CD8-positive, alpha-beta memory T cell (primary cell): ENCODE measurements around the gene KLF2. TPM values are rescaled to one million over a fixed set of nuclear protein-coding genes. Genes with fewer than 3 reads are reported as not detected.

ENCODE experiments used
- CTCF ChIA-PET: fragments of 350-600 bp; sonication (Branson Sonifier 250); formaldehyde crosslinking; loops from one replicate; lab custom pipeline; 2021; ENCODE audit warnings: antibody characterized with exemption; lab: Charles Lee
- POLR2A ChIA-PET: fragments of 350-600 bp; sonication (Branson Sonifier 250); formaldehyde crosslinking; loops from one replicate; lab custom pipeline; 2021; ENCODE audit warnings: antibody characterized with exemption; lab: Charles Lee
- DNase-seq, 5 donors: peaks; one replicate each; pipeline versions ENCODE4 v3.0.0 to v3.0.0-alpha.2; 2020 to 2022; ENCODE audit warnings: mixed read lengths in 1 of 5
- H3K27ac ChIP-seq: one replicate; pipeline ENCODE4 v1.7.0; 2013; ENCODE audit warnings: low read depth, mild to moderate bottlenecking, low read length, moderate library complexity
- H3K27me3 ChIP-seq: 2 replicates; pipeline ENCODE4 v1.7.0; 2013; ENCODE audit warnings: low read length, mild to moderate bottlenecking; ENCODE audit not compliant: insufficient read depth, poor library complexity, severe bottlenecking
- H3K36me3 ChIP-seq: 2 replicates; pipeline ENCODE4 v1.7.0; 2013; ENCODE audit warnings: mild to moderate bottlenecking, low read length, moderate library complexity; ENCODE audit not compliant: insufficient read depth
- H3K4me1 ChIP-seq: 2 replicates; pipeline ENCODE4 v1.7.0; 2013; ENCODE audit warnings: mild to moderate bottlenecking, low read length, moderate library complexity; ENCODE audit not compliant: insufficient read depth
- H3K4me3 ChIP-seq: 2 replicates; pipeline ENCODE4 v1.7.0; 2013; ENCODE audit warnings: mild to moderate bottlenecking, low read length
- H3K9me3 ChIP-seq: 2 replicates; pipeline ENCODE4 v1.7.0; 2013; ENCODE audit warnings: mild to moderate bottlenecking, low read length
- H3K27ac Mint-ChIP-seq, 8 donors: one replicate each; pipeline ENCODE4 v1.8.0; 2020 to 2021; ENCODE audit warnings: mixed read lengths in 8 of 8, mild to moderate bottlenecking in 6 of 8, inconsistent platforms in 3 of 8, moderate library complexity in 3 of 8
- H3K27me3 Mint-ChIP-seq, 2 donors: one replicate each; pipeline ENCODE4 v1.8.0; 2020 to 2021; ENCODE audit warnings: mixed read lengths in 2 of 2, mild to moderate bottlenecking in 1 of 2, moderate library complexity in 1 of 2
- H3K36me3 Mint-ChIP-seq, 3 donors: one replicate each; pipeline ENCODE4 v1.8.0; 2020 to 2021; ENCODE audit warnings: mixed read lengths in 3 of 3, inconsistent platforms in 1 of 3, mild to moderate bottlenecking in 1 of 3
- H3K4me1 Mint-ChIP-seq, 3 donors: one replicate each; pipeline ENCODE4 v1.8.0; 2020 to 2021; ENCODE audit warnings: mixed read lengths in 3 of 3, inconsistent platforms in 1 of 3, mild to moderate bottlenecking in 1 of 3
- H3K4me3 Mint-ChIP-seq, 7 donors: one replicate each; pipeline ENCODE4 v1.8.0; 2020 to 2021; ENCODE audit warnings: mixed read lengths in 7 of 7, mild to moderate bottlenecking in 6 of 7, moderate library complexity in 4 of 7, inconsistent platforms in 2 of 7
- H3K9me3 Mint-ChIP-seq, 5 donors: one replicate each; pipeline ENCODE4 v1.8.0; 2020 to 2022; ENCODE audit warnings: mixed read lengths in 5 of 5, mild to moderate bottlenecking in 3 of 5, moderate library complexity in 2 of 5, inconsistent platforms in 1 of 5
- polyA plus RNA-seq: library from polyadenylated mRNA; unstranded; fragments of 300-500 nt; fragmentation: Illumina TruSeq; gene quantifications from one replicate; pipeline ENCODE4 v1.2.3, GENCODE V29; 2021
- total RNA-seq, 2 experiments: library from RNA; stranded (reverse); gene quantifications; one replicate each; pipeline ENCODE4 v1.2.3, GENCODE V29; 2021

The KLF2 gene
- total and polyA plus RNA-seq, 3 experiments from 2014 or later, result 33.7 to 219 (median 37.5) TPM

DNA sequence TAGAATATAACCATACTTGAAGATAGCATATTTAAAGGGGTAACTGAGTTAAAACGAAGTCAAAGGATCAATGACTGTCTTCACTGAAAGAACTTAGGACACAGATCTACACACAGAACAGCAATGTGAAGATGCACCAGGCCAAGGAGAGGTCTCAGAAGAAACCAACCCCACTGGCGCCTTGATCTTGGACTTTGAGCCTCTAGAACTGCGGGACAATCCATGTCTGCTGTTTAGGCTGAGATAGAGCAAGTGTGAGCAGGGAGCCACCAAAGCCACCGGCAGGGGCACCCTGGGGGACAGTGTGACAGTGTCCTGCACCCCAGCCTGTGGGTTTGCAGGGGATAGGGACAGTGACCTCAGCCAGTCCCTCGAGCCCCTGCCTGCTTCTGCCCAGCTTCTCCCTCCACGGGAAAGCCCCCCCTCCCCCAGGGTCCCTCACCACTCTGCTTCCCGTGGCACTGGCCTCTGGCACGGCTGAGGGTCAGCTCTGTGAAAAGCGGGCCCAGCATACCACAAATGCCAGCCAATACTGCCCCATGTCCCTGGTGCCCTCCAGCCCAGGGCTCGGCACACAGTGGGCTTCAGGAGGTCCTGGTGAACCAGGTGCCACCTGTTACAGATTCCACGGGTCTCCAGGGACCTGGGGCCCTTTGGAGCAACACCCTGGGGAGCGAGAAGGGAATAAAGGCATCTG, 40.8 kb downstream of the KLF2 start:
- DNase-seq, result no peak
- peaks cover 99% of the 10 kb centered on the region for H3K4me1 ChIP-seq
- Mint-ChIP-seq H3K36me3 (peaks cover 0 to 5% (median 3%) of the 10 kb centered on the region in 3 donors), H3K27ac (peak overlapping the region in 3 of 8 donors; percentile 87 to 97 (median 96)), H3K4me3 (peak overlapping the region in 6 of 7 donors; percentile 12 to 70 (median 60)), H3K27me3 (peaks cover 0 to 6% of the 10 kb centered on the region in 2 donors), H3K9me3 (peaks cover 0 to 1% (median 0%) of the 10 kb centered on the region in 5 donors), H3K4me1 (peaks cover 18 to 58% (median 39%) of the 10 kb centered on the region in 3 donors)
- H3K27ac ChIP-seq, result peak overlapping the region; percentile 84
- no peaks in the 10 kb centered on the region for H3K9me3 ChIP-seq
- no peaks in the 10 kb centered on the region for H3K27me3 ChIP-seq
- POLR2A ChIA-PET, result interaction anchor here (0.6 to 20.9 kb wide), 9 partner anchors 11 to 521 kb away, joined by 3 to 1176 read pairs (median 10); partner anchors contain the start of gene KLF2
- peak overlapping the region; percentile 80 for H3K4me3 ChIP-seq
- no peaks in the 10 kb centered on the region for H3K36me3 ChIP-seq
- CTCF ChIA-PET, result interaction anchor here (0.5 to 15.2 kb wide), 4 partner anchors 17 to 120 kb away, joined by 3 to 403 read pairs (median 19); partner anchors contain the start of gene KLF2

GRCh38 chr19:16366056-16366432, 41.4 kb downstream of the KLF2 start:
- H3K4me1 Mint-ChIP-seq, result peaks cover 12 to 54% (median 33%) of the 10 kb centered on the region in 3 donors
- Histone ChIP-seq H3K27ac (peak overlapping the region; percentile 84), H3K36me3 (no peaks in the 10 kb centered on the region), H3K4me3 (peak overlapping the region; percentile 80), H3K9me3 (no peaks in the 10 kb centered on the region), H3K4me1 (peaks cover 99% of the 10 kb centered on the region), H3K27me3 (no peaks in the 10 kb centered on the region)
- peaks cover 0 to 2% (median 0%) of the 10 kb centered on the region in 3 donors for H3K36me3 Mint-ChIP-seq
- peaks cover 0 to 1% (median 0%) of the 10 kb centered on the region in 5 donors for H3K9me3 Mint-ChIP-seq
- peaks cover 0 to 7% of the 10 kb centered on the region in 2 donors for H3K27me3 Mint-ChIP-seq
- H3K4me3 Mint-ChIP-seq, result no peak overlapping the region
- POLR2A ChIA-PET, result interaction anchor here (0.7 to 20.9 kb wide), 10 partner anchors 9 to 118 kb away, joined by 3 to 1176 read pairs (median 10); partner anchors contain the start of gene KLF2
- CTCF ChIA-PET, result interaction anchor here (0.5 to 15.2 kb wide), 6 partner anchors 17 to 121 kb away, joined by 3 to 403 read pairs (median 6); partner anchors contain the start of gene KLF2
- H3K27ac Mint-ChIP-seq, result peak overlapping the region in 2 of 8 donors; percentile 97 to 98
- no peak for DNase-seq

GRCh38 chr19:16366433-16367260, 42.0 kb downstream of the KLF2 start:
- Histone ChIP-seq H3K27ac (peak overlapping the region; percentile 84), H3K4me1 (peaks cover 97% of the 10 kb centered on the region), H3K9me3 (no peaks in the 10 kb centered on the region), H3K4me3 (peak overlapping the region; percentile 80), H3K36me3 (no peaks in the 10 kb centered on the region), H3K27me3 (no peaks in the 10 kb centered on the region)
- Mint-ChIP-seq H3K4me3 (no peak overlapping the region), H3K27ac (peak overlapping the region in 2 of 8 donors; percentile 97 to 98), H3K36me3 (peaks cover 0 to 2% (median 0%) of the 10 kb centered on the region in 3 donors), H3K9me3 (peaks cover 0 to 1% (median 0%) of the 10 kb centered on the region in 5 donors), H3K4me1 (peaks cover 6 to 48% (median 27%) of the 10 kb centered on the region in 3 donors), H3K27me3 (peaks cover 0 to 7% of the 10 kb centered on the region in 2 donors)
- DNase-seq, result peak in 3 of 5 donors; percentile 69 to 84 (median 77)
- ChIA-PET POLR2A (interaction anchor here (0.5 to 20.9 kb wide), 13 partner anchors 10 to 223 kb away, joined by 3 to 1176 read pairs (median 6); partner anchors contain the start of gene KLF2), CTCF (interaction anchor here (1.2 to 15.2 kb wide), 6 partner anchors 10 to 121 kb away, joined by 3 to 403 read pairs (median 6); partner anchors contain the start of gene KLF2)

DNA sequence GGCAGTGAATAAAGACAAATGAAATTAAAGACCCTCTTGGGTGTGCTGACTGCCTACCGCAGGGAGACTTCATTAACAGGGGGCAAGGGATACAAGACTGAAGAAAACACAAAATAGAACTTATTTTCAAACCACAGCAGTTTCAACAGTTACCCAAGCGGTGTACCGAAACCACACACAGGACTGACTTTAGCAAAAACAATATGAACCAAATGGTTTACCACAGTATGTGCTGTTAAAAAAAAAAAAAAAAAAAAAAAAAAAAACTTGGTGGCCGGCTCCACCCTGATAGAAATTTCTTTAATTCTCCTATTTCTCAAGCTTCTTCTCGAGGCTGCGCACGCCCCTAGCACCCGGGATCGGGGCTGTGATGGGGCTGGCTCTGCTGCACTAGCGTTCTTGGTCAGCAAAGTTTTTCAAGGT, 42.6 kb downstream of the KLF2 start:
- Mint-ChIP-seq H3K4me1 (peaks cover 0 to 44% (median 21%) of the 10 kb centered on the region in 3 donors), H3K36me3 (peaks cover 0 to 2% (median 0%) of the 10 kb centered on the region in 3 donors), H3K9me3 (peaks cover 0 to 1% (median 0%) of the 10 kb centered on the region in 5 donors), H3K27me3 (peaks cover 0 to 7% of the 10 kb centered on the region in 2 donors), H3K27ac (peak overlapping the region in 2 of 8 donors; percentile 97 to 98), H3K4me3 (no peak overlapping the region)
- H3K4me1 ChIP-seq, result peaks cover 96% of the 10 kb centered on the region
- H3K36me3 ChIP-seq, result no peaks in the 10 kb centered on the region
- peak; percentile 53 to 85 (median 83) for DNase-seq
- H3K9me3 ChIP-seq, result no peaks in the 10 kb centered on the region
- H3K4me3 ChIP-seq, result peak overlapping the region; percentile 80
- H3K27me3 ChIP-seq, result no peaks in the 10 kb centered on the region
- ChIA-PET POLR2A (interaction anchor here (0.6 to 20.9 kb wide), 8 partner anchors 9 to 40 kb away, joined by 3 to 1176 read pairs (median 26); partner anchors contain the start of gene KLF2), CTCF (interaction anchor here (0.6 to 15.2 kb wide), 7 partner anchors 9 to 260 kb away, joined by 3 to 403 read pairs (median 5); partner anchors contain the start of gene KLF2)
- H3K27ac ChIP-seq, result peak overlapping the region; percentile 84

DNA sequence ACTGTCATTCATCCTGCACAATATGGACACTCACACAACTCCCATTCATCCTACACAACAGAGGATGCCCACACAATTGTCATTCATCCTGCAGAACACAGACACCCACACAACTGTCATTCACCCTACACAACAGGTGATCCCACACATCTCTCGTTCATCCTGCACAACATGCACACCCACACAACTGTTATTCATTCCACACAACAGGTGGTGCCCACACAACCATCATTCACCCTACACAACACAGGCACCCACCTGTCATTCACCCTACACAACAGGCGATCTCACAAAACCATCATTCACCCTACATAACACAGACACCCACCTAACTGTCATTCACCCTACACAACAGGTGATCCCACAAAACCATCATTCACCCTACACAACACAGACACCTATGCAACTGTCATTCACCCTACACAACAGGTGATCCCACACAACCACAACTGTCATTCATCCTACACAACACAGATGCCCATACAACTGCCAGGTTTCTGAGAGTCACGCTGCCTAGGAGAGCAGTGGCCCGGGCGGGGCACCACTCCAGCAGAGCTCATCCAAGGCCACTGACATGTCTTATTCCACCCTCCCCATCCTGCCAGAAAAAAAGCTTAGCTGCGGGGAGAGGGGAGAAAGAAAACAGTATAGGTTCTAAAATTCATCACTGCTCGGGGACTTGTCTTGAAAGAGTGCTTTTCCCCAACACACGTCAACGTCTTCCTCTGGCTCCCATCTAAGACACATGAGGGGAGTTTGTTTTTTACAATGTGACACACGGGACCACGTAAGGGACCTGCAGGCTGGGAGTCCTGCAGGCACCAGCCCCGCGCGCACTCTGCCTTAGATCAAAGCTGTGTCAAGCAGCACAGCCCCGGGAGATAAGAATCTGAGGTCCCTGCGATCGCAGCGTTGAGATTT, 44.0 kb downstream of the KLF2 start:
- Mint-ChIP-seq H3K36me3 (peaks cover 0 to 4% (median 0%) of the 10 kb centered on the region in 3 donors), H3K4me1 (peaks cover 0 to 40% (median 14%) of the 10 kb centered on the region in 3 donors), H3K4me3 (no peak overlapping the region), H3K27me3 (peaks cover 0 to 7% of the 10 kb centered on the region in 2 donors), H3K9me3 (peaks cover 0 to 1% (median 0%) of the 10 kb centered on the region in 5 donors), H3K27ac (no peak overlapping the region)
- Histone ChIP-seq H3K9me3 (no peaks in the 10 kb centered on the region), H3K4me3 (peak overlapping the region; percentile 63), H3K27me3 (no peaks in the 10 kb centered on the region), H3K4me1 (peaks cover 96% of the 10 kb centered on the region), H3K27ac (peak overlapping the region; percentile 84), H3K36me3 (no peaks in the 10 kb centered on the region)
- ChIA-PET CTCF (interaction anchor here (1.0 to 15.2 kb wide), 5 partner anchors 9 to 124 kb away, joined by 3 to 403 read pairs (median 7); partner anchors contain the start of gene KLF2), POLR2A (interaction anchor here (0.6 to 20.9 kb wide), 6 partner anchors 13 to 183 kb away, joined by 3 to 1176 read pairs (median 55); partner anchors contain the start of genes FAM32A and KLF2)
- DNase-seq, result peak; percentile 64 to 94 (median 87)

GRCh38 chr19:16369306-16369663, 44.7 kb downstream of the KLF2 start:
- Mint-ChIP-seq H3K36me3 (peaks cover 0 to 6% (median 0%) of the 10 kb centered on the region in 3 donors), H3K27me3 (peaks cover 0 to 7% of the 10 kb centered on the region in 2 donors), H3K4me3 (no peak overlapping the region), H3K27ac (no peak overlapping the region), H3K9me3 (peaks cover 0 to 1% (median 0%) of the 10 kb centered on the region in 5 donors), H3K4me1 (peaks cover 0 to 40% (median 14%) of the 10 kb centered on the region in 3 donors)
- Histone ChIP-seq H3K27me3 (no peaks in the 10 kb centered on the region), H3K4me3 (peak overlapping the region; percentile 40), H3K36me3 (no peaks in the 10 kb centered on the region), H3K4me1 (peaks cover 96% of the 10 kb centered on the region), H3K27ac (peak overlapping the region; percentile 84), H3K9me3 (no peaks in the 10 kb centered on the region)
- ChIA-PET POLR2A (interaction anchor here (0.6 to 20.9 kb wide), 6 partner anchors 13 to 184 kb away, joined by 3 to 1176 read pairs (median 55); partner anchors contain the start of genes FAM32A and KLF2), CTCF (interaction anchor here (1.0 to 15.2 kb wide), 4 partner anchors 9 to 34 kb away, joined by 3 to 403 read pairs (median 58); partner anchors contain the start of gene KLF2)
- DNase-seq, result no peak
